HL-60 (cell line): ENCODE data around the gene DRD4.

Experiments used
- DNase-seq, 2 experiments: peaks; one replicate each; pipeline ENCODE4 v3.0.0-alpha.2; 2010 to 2020; ENCODE audit warnings: low read depth in 1 of 2, low spot score in 1 of 2
- H3K27ac ChIP-seq: fragments of 250-450 bp; sonication (Bioruptor Pico); replicated peaks from 2 replicates; pipeline ENCODE4 v1.5.1; 2020; ENCODE audit warnings: mild to moderate bottlenecking, moderate library complexity
- H3K27me3 ChIP-seq: fragments of 250-450 bp; sonication (Bioruptor Pico); 2 replicates; pipeline ENCODE4 v1.5.1; 2021; ENCODE audit warnings: mild to moderate bottlenecking, moderate library complexity; ENCODE audit not compliant: insufficient read depth, poor library complexity, severe bottlenecking
- H3K4me3 ChIP-seq: replicated peaks from 2 replicates; pipeline ENCODE4 v1.5.1; 2011; ENCODE audit warnings: mild to moderate bottlenecking, control low read depth, low read length; ENCODE audit not compliant: insufficient read depth
- GABPA ChIP-seq: IDR thresholded peaks from 2 replicates; pipeline ENCODE4 v1.6.1; 2012; ENCODE audit warnings: low read depth
- POLR2AphosphoS5 ChIP-seq: IDR thresholded peaks from 2 replicates; pipeline ENCODE4 v1.6.1; 2012; ENCODE audit warnings: low read depth
- SPI1 ChIP-seq: IDR thresholded peaks from 2 replicates; pipeline ENCODE4 v1.6.1; 2012; ENCODE audit warnings: low read depth, mild to moderate bottlenecking, borderline replicate concordance
- TF ChIP-seq, protein P1 (sequence below): IDR thresholded peaks from one replicate; pipeline ENCODE4 v1.5.1; 2011; ENCODE audit warnings: low read length, control low read depth, inconsistent platforms; ENCODE audit not compliant: insufficient read depth
- TF ChIP-seq, protein P2 (sequence below): IDR thresholded peaks from 2 replicates; pipeline ENCODE4 v1.6.1; 2012; ENCODE audit warnings: low read depth; ENCODE audit not compliant: insufficient replicate concordance

The DRD4 gene

GRCh38 chr11:593347-593746 is 43.7 kb upstream of the DRD4 start:
- no peak overlapping the region for H3K4me3 ChIP-seq
- TF ChIP-seq SPI1 = no peak
- no peak for TF ChIP-seq GABPA
- TF ChIP-seq POLR2AphosphoS5 = no peak
- TF ChIP-seq, protein P1, sequence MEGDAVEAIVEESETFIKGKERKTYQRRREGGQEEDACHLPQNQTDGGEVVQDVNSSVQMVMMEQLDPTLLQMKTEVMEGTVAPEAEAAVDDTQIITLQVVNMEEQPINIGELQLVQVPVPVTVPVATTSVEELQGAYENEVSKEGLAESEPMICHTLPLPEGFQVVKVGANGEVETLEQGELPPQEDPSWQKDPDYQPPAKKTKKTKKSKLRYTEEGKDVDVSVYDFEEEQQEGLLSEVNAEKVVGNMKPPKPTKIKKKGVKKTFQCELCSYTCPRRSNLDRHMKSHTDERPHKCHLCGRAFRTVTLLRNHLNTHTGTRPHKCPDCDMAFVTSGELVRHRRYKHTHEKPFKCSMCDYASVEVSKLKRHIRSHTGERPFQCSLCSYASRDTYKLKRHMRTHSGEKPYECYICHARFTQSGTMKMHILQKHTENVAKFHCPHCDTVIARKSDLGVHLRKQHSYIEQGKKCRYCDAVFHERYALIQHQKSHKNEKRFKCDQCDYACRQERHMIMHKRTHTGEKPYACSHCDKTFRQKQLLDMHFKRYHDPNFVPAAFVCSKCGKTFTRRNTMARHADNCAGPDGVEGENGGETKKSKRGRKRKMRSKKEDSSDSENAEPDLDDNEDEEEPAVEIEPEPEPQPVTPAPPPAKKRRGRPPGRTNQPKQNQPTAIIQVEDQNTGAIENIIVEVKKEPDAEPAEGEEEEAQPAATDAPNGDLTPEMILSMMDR = no peak
- TF ChIP-seq, protein P2, sequence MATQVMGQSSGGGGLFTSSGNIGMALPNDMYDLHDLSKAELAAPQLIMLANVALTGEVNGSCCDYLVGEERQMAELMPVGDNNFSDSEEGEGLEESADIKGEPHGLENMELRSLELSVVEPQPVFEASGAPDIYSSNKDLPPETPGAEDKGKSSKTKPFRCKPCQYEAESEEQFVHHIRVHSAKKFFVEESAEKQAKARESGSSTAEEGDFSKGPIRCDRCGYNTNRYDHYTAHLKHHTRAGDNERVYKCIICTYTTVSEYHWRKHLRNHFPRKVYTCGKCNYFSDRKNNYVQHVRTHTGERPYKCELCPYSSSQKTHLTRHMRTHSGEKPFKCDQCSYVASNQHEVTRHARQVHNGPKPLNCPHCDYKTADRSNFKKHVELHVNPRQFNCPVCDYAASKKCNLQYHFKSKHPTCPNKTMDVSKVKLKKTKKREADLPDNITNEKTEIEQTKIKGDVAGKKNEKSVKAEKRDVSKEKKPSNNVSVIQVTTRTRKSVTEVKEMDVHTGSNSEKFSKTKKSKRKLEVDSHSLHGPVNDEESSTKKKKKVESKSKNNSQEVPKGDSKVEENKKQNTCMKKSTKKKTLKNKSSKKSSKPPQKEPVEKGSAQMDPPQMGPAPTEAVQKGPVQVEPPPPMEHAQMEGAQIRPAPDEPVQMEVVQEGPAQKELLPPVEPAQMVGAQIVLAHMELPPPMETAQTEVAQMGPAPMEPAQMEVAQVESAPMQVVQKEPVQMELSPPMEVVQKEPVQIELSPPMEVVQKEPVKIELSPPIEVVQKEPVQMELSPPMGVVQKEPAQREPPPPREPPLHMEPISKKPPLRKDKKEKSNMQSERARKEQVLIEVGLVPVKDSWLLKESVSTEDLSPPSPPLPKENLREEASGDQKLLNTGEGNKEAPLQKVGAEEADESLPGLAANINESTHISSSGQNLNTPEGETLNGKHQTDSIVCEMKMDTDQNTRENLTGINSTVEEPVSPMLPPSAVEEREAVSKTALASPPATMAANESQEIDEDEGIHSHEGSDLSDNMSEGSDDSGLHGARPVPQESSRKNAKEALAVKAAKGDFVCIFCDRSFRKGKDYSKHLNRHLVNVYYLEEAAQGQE = no peak
- no peaks in the 10 kb centered on the region for H3K27me3 ChIP-seq
- DNase-seq = no peak
- no peak overlapping the region for H3K27ac ChIP-seq

- DNase-seq = no peak
- TF ChIP-seq, protein P2 = no peak
- TF ChIP-seq, protein P1 = no peak
- TF ChIP-seq GABPA = no peak
- TF ChIP-seq POLR2AphosphoS5 = 0 out of 2 replicates have a peak, but pooled peaks have one; percentile 24
- no peak for TF ChIP-seq SPI1
- no peak overlapping the region for H3K4me3 ChIP-seq
- no peaks in the 10 kb centered on the region for H3K27me3 ChIP-seq
- H3K27ac ChIP-seq = no peak overlapping the region
Observed at GRCh38 chr11:595400-595799, 41.7 kb upstream of the DRD4 start.

- peak; percentile 47; the same call in 1 of the 2 replicates for TF ChIP-seq POLR2AphosphoS5
- TF ChIP-seq, protein P1 = no peak
- TF ChIP-seq SPI1 = no peak
- TF ChIP-seq GABPA = no peak
- TF ChIP-seq, protein P2 = no peak
- Histone ChIP-seq H3K27ac (0 out of 2 replicates have a peak overlapping the region, but pooled peaks have one; percentile 23), H3K27me3 (no peaks in the 10 kb centered on the region), H3K4me3 (no peak overlapping the region)
- peak in 1 of 2 experiments; percentile 48 for DNase-seq
Observed at GRCh38 chr11:596374-596773, 40.7 kb upstream of the DRD4 start.
